GM23338 (cell line): Measurements from ENCODE around the gene CACHD1. TPM values are rescaled to one million over a fixed set of nuclear protein-coding genes. Genes with fewer than 3 reads are reported as not detected.

Experiments
- ATAC-seq: fragments of 200-7000 bp; cut with Tn5 transposase; 3 replicates; pipeline ENCODE4 v1.9.1; 2020
- DNase-seq: peaks from one replicate; pipeline ENCODE4 v3.0.0-alpha.2; 2015; ENCODE audit warnings: low spot score
- H2AFZ ChIP-seq: fragments of 200-600 bp; sonication (generic); 2 replicates; pipeline ENCODE4 v1.8.0; 2016; ENCODE audit warnings: antibody characterized with exemption, mild to moderate bottlenecking, moderate library complexity
- H3F3A ChIP-seq: fragments of 200-600 bp; sonication (generic); replicated peaks from 2 replicates; pipeline ENCODE4 v1.8.0; 2017; ENCODE audit warnings: antibody characterized with exemption, mixed run types, low read depth
- H3K27ac ChIP-seq: fragments of 200-600 bp; sonication (generic); 2 replicates; pipeline ENCODE4 v1.6.1; 2016; ENCODE audit warnings: low read depth
- H3K27me3 ChIP-seq: fragments of 200-600 bp; sonication (generic); 2 replicates; pipeline ENCODE4 v1.8.0; 2016; ENCODE audit warnings: mild to moderate bottlenecking, mixed run types, moderate library complexity; ENCODE audit not compliant: insufficient read depth
- H3K36me3 ChIP-seq: fragments of 200-600 bp; sonication (generic); 2 replicates; pipeline ENCODE4 v1.8.0; 2016; ENCODE audit warnings: mild to moderate bottlenecking; ENCODE audit not compliant: insufficient read depth
- H3K4me1 ChIP-seq: fragments of 200-600 bp; sonication (generic); 2 replicates; pipeline ENCODE4 v1.8.0; 2016; ENCODE audit warnings: mild to moderate bottlenecking, moderate library complexity; ENCODE audit not compliant: insufficient read depth
- H3K4me2 ChIP-seq: fragments of 200-600 bp; sonication (generic); 2 replicates; pipeline ENCODE4 v1.7.1; 2017; ENCODE audit warnings: mixed run types
- H3K4me3 ChIP-seq: fragments of 200-600 bp; sonication (generic); 2 replicates; pipeline ENCODE4 v1.6.1; 2016; ENCODE audit warnings: mixed run types
- H3K79me2 ChIP-seq: fragments of 200-600 bp; sonication (generic); replicated peaks from 2 replicates; pipeline ENCODE4 v1.8.0; 2017; ENCODE audit warnings: mild to moderate bottlenecking; ENCODE audit not compliant: insufficient read depth
- H3K9me2 ChIP-seq: fragments of 200-600 bp; sonication (generic); 2 replicates; pipeline ENCODE4 v1.8.0; 2017; ENCODE audit not compliant: insufficient read depth
- H4K20me1 ChIP-seq: fragments of 200-600 bp; sonication (generic); replicated peaks from 2 replicates; pipeline ENCODE4 v1.8.0; 2017; ENCODE audit warnings: mild to moderate bottlenecking; ENCODE audit not compliant: insufficient read depth
- H3K27ac Mint-ChIP-seq: 2 replicates; pipeline ENCODE4 v1.8.0; 2020; ENCODE audit warnings: inconsistent platforms, mild to moderate bottlenecking, moderate library complexity, mixed read lengths
- H3K27me3 Mint-ChIP-seq: 3 replicates; pipeline ENCODE4 v1.8.0; 2022; ENCODE audit warnings: low read depth, mild to moderate bottlenecking, moderate library complexity, mixed read lengths, inconsistent platforms; ENCODE audit not compliant: insufficient read depth, poor library complexity
- H3K36me3 Mint-ChIP-seq: 3 replicates; pipeline ENCODE4 v1.8.0; 2021; ENCODE audit warnings: low read depth, mild to moderate bottlenecking, inconsistent platforms, moderate library complexity, mixed read lengths
- H3K4me1 Mint-ChIP-seq: 3 replicates; pipeline ENCODE4 v1.8.0; 2020; ENCODE audit warnings: mild to moderate bottlenecking, inconsistent platforms, mixed read lengths
- H3K4me3 Mint-ChIP-seq: 3 replicates; pipeline ENCODE4 v1.8.0; 2021; ENCODE audit warnings: moderate library complexity, mild to moderate bottlenecking, inconsistent platforms, mixed read lengths
- H3K9me3 Mint-ChIP-seq: 3 replicates; pipeline ENCODE4 v1.8.0; 2020; ENCODE audit warnings: moderate library complexity, mild to moderate bottlenecking, inconsistent platforms, mixed read lengths
- CTCF ChIP-seq, 2 experiments: fragments of 200-600 bp in 1 of 2; sonication (generic) in 1 of 2; conservative IDR thresholded peaks; 2 replicates each; pipeline versions ENCODE4 v1.5.1 to v1.6.1; 2016 to 2017; ENCODE audit warnings: antibody characterized with exemption in 2 of 2, low read depth in 2 of 2, mild to moderate bottlenecking in 2 of 2, moderate library complexity in 1 of 2
- EZH2 ChIP-seq: fragments of 200-600 bp; sonication (generic); IDR thresholded peaks from one replicate; pipeline ENCODE4 v1.8.0; 2017; ENCODE audit warnings: antibody characterized with exemption, mild to moderate bottlenecking, low read depth; ENCODE audit not compliant: unreplicated experiment
- POLR2AphosphoS5 ChIP-seq: IDR thresholded peaks from 2 replicates; pipeline ENCODE4 v1.6.1; 2016; ENCODE audit warnings: antibody characterized with exemption, low read depth
- STAT1 ChIP-seq: IDR thresholded peaks from one replicate; pipeline ENCODE4 v1.6.1; 2016; ENCODE audit warnings: antibody characterized with exemption; ENCODE audit not compliant: unreplicated experiment
- ZNF114 ChIP-seq: fragments of 250-450 bp; sonication (Bioruptor Pico); IDR thresholded peaks from 2 replicates; pipeline ENCODE4 v1.5.0; 2020; ENCODE audit warnings: mild to moderate bottlenecking, moderate library complexity
- ZNF331 ChIP-seq: fragments of 250-450 bp; sonication (Bioruptor Pico); IDR thresholded peaks from 2 replicates; pipeline ENCODE4 v1.5.0; 2020; ENCODE audit warnings: low read depth, mild to moderate bottlenecking, moderate library complexity
- polyA plus RNA-seq: library from polyadenylated mRNA; unstranded; fragments of >200 nt; fragmentation: Nextera tagmentation; extraction: Ambion mirVana; gene quantifications from 2 replicates; pipeline ENCODE4 v1.2.1, GENCODE V29; 2016
- total RNA-seq: library from RNA; depleted of rRNA; stranded (reverse); fragments of >200 nt; shearing (Covaris generic); gene quantifications from 2 replicates; pipeline ENCODE4 v1.2.3, GENCODE V29; 2014
- TF ChIP-seq, protein P1 (sequence below): IDR thresholded peaks from 2 replicates; pipeline ENCODE4 v1.6.1; 2016; ENCODE audit warnings: antibody characterized with exemption
- TF ChIP-seq, protein P2 (sequence below): IDR thresholded peaks from one replicate; pipeline ENCODE4 v1.6.1; 2018; ENCODE audit warnings: antibody characterized with exemption; ENCODE audit not compliant: unreplicated experiment

CACHD1 gene
- total and polyA plus RNA-seq, 2 experiments from 2014 or later: 12.6 to 43.7 TPM

DNA sequence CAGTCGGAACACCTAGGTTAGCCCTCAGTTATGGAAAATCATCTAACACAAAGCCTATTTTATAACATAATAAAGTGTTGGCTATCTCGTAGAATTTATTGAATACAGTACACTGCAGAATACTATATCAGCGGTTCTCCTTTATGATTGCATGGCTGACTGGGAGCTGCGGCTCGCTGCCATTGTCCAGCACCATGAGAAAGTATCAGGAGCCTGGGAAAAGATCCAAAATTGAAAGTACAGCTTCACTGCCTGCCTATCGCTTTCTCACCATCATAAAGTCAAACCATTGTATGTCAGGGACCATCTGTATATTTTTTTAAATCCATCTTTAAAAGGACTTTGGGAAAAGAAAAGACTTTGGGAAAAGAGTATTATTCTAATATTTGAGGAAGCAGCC lies 163.0 kb downstream of the CACHD1 start:
- Histone ChIP-seq H3K79me2 (no peaks in the 10 kb centered on the region), H3K4me3 (no peak overlapping the region), H2AFZ (no peak overlapping the region), H4K20me1 (peaks cover 5% of the 10 kb centered on the region; the same call in 1 of the 2 replicates), H3K27ac (0 out of 2 replicates have a peak overlapping the region, but pooled peaks have one; percentile 8), H3K4me2 (no peak overlapping the region), H3K4me1 (no peaks in the 10 kb centered on the region), H3K27me3 (no peaks in the 10 kb centered on the region), H3K36me3 (0 out of 2 replicates have a peak, but pooled peaks cover 9% of the 10 kb centered on the region), H3F3A (no peaks in the 10 kb centered on the region), H3K9me2 (no peaks in the 10 kb centered on the region)
- TF ChIP-seq CTCF (conservative IDR thresholded peaks at IDR 0.05; ENCODE audit: low read depth in 2 of 2): no peak
- TF ChIP-seq EZH2: no peak
- TF ChIP-seq, protein P1, sequence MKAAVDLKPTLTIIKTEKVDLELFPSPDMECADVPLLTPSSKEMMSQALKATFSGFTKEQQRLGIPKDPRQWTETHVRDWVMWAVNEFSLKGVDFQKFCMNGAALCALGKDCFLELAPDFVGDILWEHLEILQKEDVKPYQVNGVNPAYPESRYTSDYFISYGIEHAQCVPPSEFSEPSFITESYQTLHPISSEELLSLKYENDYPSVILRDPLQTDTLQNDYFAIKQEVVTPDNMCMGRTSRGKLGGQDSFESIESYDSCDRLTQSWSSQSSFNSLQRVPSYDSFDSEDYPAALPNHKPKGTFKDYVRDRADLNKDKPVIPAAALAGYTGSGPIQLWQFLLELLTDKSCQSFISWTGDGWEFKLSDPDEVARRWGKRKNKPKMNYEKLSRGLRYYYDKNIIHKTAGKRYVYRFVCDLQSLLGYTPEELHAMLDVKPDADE: no peak
- TF ChIP-seq ZNF114 (CRISPR knock-in tag): no peak
- TF ChIP-seq, protein P2, sequence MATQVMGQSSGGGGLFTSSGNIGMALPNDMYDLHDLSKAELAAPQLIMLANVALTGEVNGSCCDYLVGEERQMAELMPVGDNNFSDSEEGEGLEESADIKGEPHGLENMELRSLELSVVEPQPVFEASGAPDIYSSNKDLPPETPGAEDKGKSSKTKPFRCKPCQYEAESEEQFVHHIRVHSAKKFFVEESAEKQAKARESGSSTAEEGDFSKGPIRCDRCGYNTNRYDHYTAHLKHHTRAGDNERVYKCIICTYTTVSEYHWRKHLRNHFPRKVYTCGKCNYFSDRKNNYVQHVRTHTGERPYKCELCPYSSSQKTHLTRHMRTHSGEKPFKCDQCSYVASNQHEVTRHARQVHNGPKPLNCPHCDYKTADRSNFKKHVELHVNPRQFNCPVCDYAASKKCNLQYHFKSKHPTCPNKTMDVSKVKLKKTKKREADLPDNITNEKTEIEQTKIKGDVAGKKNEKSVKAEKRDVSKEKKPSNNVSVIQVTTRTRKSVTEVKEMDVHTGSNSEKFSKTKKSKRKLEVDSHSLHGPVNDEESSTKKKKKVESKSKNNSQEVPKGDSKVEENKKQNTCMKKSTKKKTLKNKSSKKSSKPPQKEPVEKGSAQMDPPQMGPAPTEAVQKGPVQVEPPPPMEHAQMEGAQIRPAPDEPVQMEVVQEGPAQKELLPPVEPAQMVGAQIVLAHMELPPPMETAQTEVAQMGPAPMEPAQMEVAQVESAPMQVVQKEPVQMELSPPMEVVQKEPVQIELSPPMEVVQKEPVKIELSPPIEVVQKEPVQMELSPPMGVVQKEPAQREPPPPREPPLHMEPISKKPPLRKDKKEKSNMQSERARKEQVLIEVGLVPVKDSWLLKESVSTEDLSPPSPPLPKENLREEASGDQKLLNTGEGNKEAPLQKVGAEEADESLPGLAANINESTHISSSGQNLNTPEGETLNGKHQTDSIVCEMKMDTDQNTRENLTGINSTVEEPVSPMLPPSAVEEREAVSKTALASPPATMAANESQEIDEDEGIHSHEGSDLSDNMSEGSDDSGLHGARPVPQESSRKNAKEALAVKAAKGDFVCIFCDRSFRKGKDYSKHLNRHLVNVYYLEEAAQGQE: no peak
- Mint-ChIP-seq H3K4me3 (no peak overlapping the region), H3K4me1 (peaks cover 20% of the 10 kb centered on the region), H3K27me3 (peaks cover 7% of the 10 kb centered on the region), H3K36me3 (peaks cover 45% of the 10 kb centered on the region), H3K27ac (0 out of 2 replicates have a peak overlapping the region, but pooled peaks have one; percentile 43), H3K9me3 (no peaks in the 10 kb centered on the region)
- no peak for ATAC-seq
- no peak for DNase-seq

- peaks cover 19% of the 10 kb centered on the region; the same call in 1 of the 2 replicates for H3K36me3 ChIP-seq
- peaks cover 64% of the 10 kb centered on the region for H3K36me3 Mint-ChIP-seq
- TF ChIP-seq POLR2AphosphoS5 (no peak), STAT1 (no peak), EZH2 (no peak), ZNF331 (CRISPR knock-in tag) (no peak)
- TF ChIP-seq, protein P1: no peak
These were observed 175.8 kb downstream of the CACHD1 start for GRCh38 chr1:64645735-64646134.

More at GRCh38 chr1:64645735-64646134, 175.8 kb downstream of the CACHD1 start:
- peaks cover 24% of the 10 kb centered on the region for H3K4me1 ChIP-seq
- H3K4me2 ChIP-seq: no peak overlapping the region
- 0 out of 2 replicates have a peak overlapping the region, but pooled peaks have one; percentile 55 for H3K27ac Mint-ChIP-seq
- H3K79me2 ChIP-seq: no peaks in the 10 kb centered on the region
- peak; percentile 41 for DNase-seq
- no peak overlapping the region for H3K4me3 Mint-ChIP-seq
- H4K20me1 ChIP-seq: 0 out of 2 replicates have a peak, but pooled peaks cover 4% of the 10 kb centered on the region
- H3K4me3 ChIP-seq: no peak overlapping the region
- ATAC-seq: peak; percentile 35; the same call in 2 of the 3 replicates
- no peaks in the 10 kb centered on the region for H3K9me2 ChIP-seq
- no peaks in the 10 kb centered on the region for H3K27me3 ChIP-seq
- H2AFZ ChIP-seq: no peak overlapping the region
- H3F3A ChIP-seq: no peaks in the 10 kb centered on the region
- peaks cover 31% of the 10 kb centered on the region for H3K4me1 Mint-ChIP-seq
- no peak overlapping the region for H3K27ac ChIP-seq
- H3K9me3 Mint-ChIP-seq: no peaks in the 10 kb centered on the region
- H3K27me3 Mint-ChIP-seq: peaks cover 14% of the 10 kb centered on the region
